NCI-H2196 (cell line): Measurements from ENCODE around the gene SPACA6.
"Not testable (repeated sequence)": the region's sequence is repeated elsewhere in the genome, so short reads cannot be mapped to it uniquely, and the experiment has no call there.

ENCODE experiments used
- DNase-seq: peaks from one replicate; lab custom pipeline; 2025; ENCODE audit not compliant: unreplicated experiment; lab: John Stamatoyannopoulos, UW

Gene SPACA6

GRCh38 chr19:51733742-51734522 lies 40.8 kb downstream of the SPACA6 start:
- DNase-seq, result no peak

GRCh38 chr19:51735759-51736449 lies 42.8 kb downstream of the SPACA6 start:
- DNase-seq, result no peak

GRCh38 chr19:51737389-51737788 lies 44.3 kb downstream of the SPACA6 start:
- no peak for DNase-seq

GRCh38 chr19:51737924-51738323 lies 44.8 kb downstream of the SPACA6 start:
- no peak for DNase-seq

- not testable (repeated sequence) for DNase-seq
These were observed 45.4 kb downstream of the SPACA6 start for GRCh38 chr19:51738523-51738922.

- no peak for DNase-seq
These were observed 46.5 kb downstream of the SPACA6 start for GRCh38 chr19:51739466-51740213.

GRCh38 chr19:51740356-51740755 lies 47.2 kb downstream of the SPACA6 start:
- no peak for DNase-seq

GRCh38 chr19:51742789-51743188 lies 49.7 kb downstream of the SPACA6 start:
- no peak for DNase-seq

GRCh38 chr19:51743405-51743804 lies 50.3 kb downstream of the SPACA6 start:
- DNase-seq, result no peak

- DNase-seq, result no peak
These were observed 53.6 kb downstream of the SPACA6 start for GRCh38 chr19:51746731-51747130.

GRCh38 chr19:51749979-51750378 lies 56.8 kb downstream of the SPACA6 start:
- no peak for DNase-seq

- DNase-seq, result no peak
These were observed 57.4 kb downstream of the SPACA6 start for GRCh38 chr19:51750400-51751094.

- DNase-seq, result no peak
These were observed 58.5 kb downstream of the SPACA6 start, which contains the start of gene FPR1 for GRCh38 chr19:51751655-51752054. FPR1 (minus strand) TSS chr19:51751878; CDS start chr19:51746994, 4,884 bp downstream.

- DNase-seq, result no peak
These were observed 61.0 kb downstream of the SPACA6 start for GRCh38 chr19:51754109-51754508.

- DNase-seq, result no peak
These were observed 61.6 kb downstream of the SPACA6 start for GRCh38 chr19:51754770-51755169.
